AG09319 (cell line): ENCODE data around the gene MAD1L1.

ENCODE experiments used
- DNase-seq: peaks from one replicate; pipeline ENCODE4 v3.0.0-alpha.2; 2010; ENCODE audit warnings: low read depth; ENCODE audit errors: extremely low read depth
- TF ChIP-seq, protein P1 (sequence below): IDR thresholded peaks from 2 replicates; pipeline ENCODE4 v1.5.1; 2011; ENCODE audit warnings: low read depth, mild to moderate bottlenecking, inconsistent platforms, low read length, moderate library complexity

Gene MAD1L1

DNA sequence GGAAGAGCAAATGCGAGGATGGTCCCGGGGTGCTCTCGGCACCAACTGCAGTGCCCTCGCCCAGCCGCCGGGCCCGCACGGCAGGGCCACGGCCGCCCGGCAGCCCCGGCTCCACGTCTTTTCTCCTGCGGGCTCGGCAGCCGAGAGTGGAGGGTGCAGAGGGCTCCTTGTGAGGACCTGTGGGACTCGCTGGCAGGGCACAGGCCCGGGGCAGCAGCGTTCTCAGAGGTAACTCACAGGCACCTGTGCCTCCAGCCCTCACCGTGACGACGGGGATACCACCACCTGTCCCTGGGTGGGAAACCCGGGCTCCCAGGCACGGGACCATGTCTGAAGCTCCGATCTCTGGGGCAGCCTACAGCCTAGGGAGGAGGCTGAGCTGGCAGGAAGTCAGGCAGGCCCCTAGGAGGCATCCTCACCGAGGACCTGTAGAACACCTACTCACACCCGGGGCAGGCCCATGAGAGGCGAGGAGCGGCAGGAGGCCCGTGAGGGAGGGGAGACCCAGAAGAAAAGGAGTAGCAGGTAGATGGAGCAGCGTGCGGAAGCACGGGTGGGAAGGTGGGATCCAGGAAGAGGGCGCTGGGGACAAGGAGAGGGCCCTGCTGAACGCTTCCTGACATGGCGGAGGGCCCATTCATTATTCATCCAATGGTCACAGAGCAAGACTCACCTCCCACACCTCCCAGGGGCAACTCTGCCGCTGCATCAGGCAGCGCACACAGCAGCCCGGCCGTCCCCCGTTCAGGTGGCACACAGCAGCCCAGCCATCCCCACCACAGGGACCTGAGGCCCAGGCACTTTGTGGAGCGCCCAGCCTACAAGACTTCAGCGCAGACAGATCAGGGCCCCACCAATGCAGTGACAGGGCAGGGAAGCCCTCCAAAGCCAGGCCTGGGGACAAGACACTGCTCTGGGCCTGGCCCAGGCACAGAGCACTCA, 244.9 kb downstream of the MAD1L1 start:
- no peak for DNase-seq
- TF ChIP-seq, protein P1, sequence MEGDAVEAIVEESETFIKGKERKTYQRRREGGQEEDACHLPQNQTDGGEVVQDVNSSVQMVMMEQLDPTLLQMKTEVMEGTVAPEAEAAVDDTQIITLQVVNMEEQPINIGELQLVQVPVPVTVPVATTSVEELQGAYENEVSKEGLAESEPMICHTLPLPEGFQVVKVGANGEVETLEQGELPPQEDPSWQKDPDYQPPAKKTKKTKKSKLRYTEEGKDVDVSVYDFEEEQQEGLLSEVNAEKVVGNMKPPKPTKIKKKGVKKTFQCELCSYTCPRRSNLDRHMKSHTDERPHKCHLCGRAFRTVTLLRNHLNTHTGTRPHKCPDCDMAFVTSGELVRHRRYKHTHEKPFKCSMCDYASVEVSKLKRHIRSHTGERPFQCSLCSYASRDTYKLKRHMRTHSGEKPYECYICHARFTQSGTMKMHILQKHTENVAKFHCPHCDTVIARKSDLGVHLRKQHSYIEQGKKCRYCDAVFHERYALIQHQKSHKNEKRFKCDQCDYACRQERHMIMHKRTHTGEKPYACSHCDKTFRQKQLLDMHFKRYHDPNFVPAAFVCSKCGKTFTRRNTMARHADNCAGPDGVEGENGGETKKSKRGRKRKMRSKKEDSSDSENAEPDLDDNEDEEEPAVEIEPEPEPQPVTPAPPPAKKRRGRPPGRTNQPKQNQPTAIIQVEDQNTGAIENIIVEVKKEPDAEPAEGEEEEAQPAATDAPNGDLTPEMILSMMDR, result no peak

DNA sequence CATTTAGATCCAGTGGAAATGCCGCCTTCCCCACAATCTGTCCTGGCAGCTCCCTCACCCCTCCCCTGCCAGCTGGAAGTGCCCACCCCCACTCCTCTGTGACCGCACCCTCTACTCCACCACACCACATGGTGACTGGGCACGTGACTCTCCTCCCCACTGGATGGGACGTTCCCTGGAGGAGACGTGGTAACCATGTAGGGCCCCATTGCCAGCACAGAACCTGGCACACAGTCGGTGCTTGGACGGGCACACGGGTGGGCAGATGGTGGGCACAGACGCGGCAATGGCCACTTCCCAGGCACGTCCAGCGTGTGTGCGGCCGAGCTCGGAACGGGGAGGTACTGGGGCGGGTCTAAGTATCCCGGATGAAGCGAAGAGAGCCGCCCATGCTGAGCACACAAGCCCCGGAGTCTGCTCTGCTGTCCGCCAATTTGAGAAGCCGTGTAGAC, 245.6 kb downstream of the MAD1L1 start:
- TF ChIP-seq, protein P1, result no peak
- no peak for DNase-seq

DNA sequence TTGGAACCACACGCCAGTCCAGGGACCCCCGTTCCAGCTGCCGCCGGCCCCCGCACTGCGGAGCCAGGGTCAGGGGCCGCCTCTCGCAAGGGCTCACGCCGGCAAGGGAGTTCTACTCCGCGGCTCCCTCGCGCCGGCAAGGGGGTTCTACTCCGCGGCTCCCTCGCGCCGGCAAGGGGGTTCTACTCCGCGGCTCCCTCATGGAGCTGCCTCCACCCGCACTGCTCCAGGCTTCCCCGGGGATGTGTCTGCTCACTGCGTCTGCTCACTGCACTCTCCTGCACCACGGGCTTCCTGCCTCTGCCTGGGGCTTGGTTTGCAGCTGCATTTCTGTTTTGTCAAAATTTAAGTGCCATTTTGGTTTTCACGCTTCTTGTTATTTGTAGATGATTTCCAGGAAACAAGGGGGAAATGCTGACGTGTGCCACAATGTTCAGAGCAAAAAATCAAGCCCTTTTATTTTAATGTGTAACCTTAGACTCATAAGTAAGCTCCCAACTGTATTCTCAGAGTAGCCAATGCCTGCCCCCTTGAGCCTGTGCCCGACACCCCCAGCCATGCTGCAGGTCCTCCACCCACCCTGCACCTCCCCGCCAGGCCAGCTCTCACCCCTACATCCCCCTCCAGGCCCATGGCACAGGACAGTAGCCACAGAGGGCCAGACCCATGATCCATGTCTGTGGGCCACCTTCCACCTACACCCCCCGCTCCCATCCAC, 246.2 kb downstream of the MAD1L1 start:
- DNase-seq, result no peak
- TF ChIP-seq, protein P1, result no peak

DNA sequence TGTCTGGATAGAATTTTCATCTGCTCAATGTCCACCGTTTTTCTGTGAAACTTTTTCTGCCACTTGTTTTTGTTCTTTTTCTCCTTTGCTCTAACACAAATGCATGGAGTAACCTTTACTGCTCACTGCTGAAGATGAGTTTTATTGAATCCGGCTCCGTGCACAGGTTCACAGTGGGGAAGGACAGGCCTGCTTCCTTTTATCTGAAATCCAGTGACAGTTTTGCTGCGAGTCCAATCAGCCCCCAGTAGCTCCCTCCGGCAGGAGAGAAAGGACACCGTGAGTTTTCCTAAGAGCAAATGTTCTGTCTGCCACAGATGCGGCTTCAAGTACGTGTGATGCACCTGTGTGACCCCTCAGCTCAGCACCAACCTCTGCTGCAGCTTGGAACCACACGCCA, 246.8 kb downstream of the MAD1L1 start:
- TF ChIP-seq, protein P1, result no peak
- DNase-seq, result no peak

DNA sequence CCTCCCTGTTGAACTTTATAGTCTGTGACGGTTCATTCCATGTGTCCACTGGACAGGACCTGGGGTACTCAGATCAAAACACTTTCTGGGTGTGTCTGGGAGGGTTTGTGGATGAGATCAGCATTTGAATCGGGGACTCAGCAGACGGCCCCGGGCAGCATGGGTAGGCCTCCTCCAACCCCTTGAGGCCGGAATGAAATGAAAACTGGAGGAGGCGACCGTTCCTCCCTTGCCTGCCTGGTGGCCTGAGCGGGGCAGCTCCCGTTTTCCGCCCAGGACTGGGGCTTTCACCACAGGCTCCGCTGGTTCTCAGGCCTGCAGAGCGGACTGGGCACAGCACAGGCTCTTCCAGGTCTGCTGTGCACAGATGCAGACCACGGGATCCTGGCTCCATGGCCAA, 247.7 kb downstream of the MAD1L1 start:
- DNase-seq, result no peak
- TF ChIP-seq, protein P1, result no peak

DNA sequence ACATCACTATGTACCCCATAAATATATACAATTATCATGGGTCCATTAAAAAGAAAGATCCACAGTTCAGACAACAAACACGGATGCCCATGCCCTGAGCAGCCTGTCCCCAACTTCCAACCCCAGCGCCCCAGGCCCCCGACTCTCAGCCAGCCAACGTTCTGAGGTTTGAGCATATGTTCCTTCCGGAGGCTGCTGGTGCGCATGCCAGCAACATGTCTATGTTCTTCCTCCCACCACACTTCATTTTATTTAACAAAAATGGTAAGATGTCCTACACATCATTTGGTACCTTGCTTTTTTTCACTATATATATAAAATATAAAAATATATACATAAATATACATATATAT, 250.9 kb downstream of the MAD1L1 start:
- TF ChIP-seq, protein P1, result no peak
- DNase-seq, result no peak
